Left renal pelvis (tissue), 4 donors: ENCODE data around the gene PLOD2. TPM values are rescaled to one million over a fixed set of nuclear protein-coding genes. Genes with fewer than 3 reads are reported as not detected.

Experiments used
- DNase-seq, 4 donors: peaks; one replicate each; pipeline ENCODE4 v3.0.0-alpha.2; 2013; ENCODE audit warnings: low read depth in 4 of 4, low spot score in 3 of 4
- polyA plus RNA-seq, 4 donors: library from polyadenylated mRNA; unstranded; fragments of 120-200 nt; gene quantifications; one replicate each; pipeline ENCODE4 v1.2.1, GENCODE V29; 2013; ENCODE audit not compliant: insufficient read length in 4 of 4

Gene PLOD2
- polyA plus RNA-seq, 4 donors, result 67.4 to 191 (median 163) TPM

- DNase-seq, result no peak
Measured at GRCh38 chr3:146166826-146167225, 5.8 kb upstream of the PLOD2 start.

- no peak for DNase-seq
Measured at GRCh38 chr3:146166415-146166821, 5.4 kb upstream of the PLOD2 start.

GRCh38 chr3:146165877-146166276 lies 4.9 kb upstream of the PLOD2 start:
- no peak for DNase-seq

- DNase-seq, result no peak
Measured at GRCh38 chr3:146164971-146165769, 4.2 kb upstream of the PLOD2 start.

GRCh38 chr3:146164506-146164905 lies 3.5 kb upstream of the PLOD2 start:
- DNase-seq, result no peak

GRCh38 chr3:146164071-146164470 lies 3.1 kb upstream of the PLOD2 start:
- no peak for DNase-seq

GRCh38 chr3:146163584-146163983 lies 2.6 kb upstream of the PLOD2 start:
- DNase-seq, result no peak

- no peak for DNase-seq
Measured at GRCh38 chr3:146162561-146162960, 1.6 kb upstream of the PLOD2 start.

GRCh38 chr3:146161663-146162002 lies 649 bp upstream of the PLOD2 start:
- peak in 3 of 4 donors; percentile 60 to 68 (median 61) for DNase-seq

- DNase-seq, result peak; percentile 62 to 72 (median 68)
Measured at GRCh38 chr3:146160321-146160963, 542 bp downstream of the PLOD2 start.

- DNase-seq, result no peak
Measured at GRCh38 chr3:146159616-146160320, 1.2 kb downstream of the PLOD2 start.

GRCh38 chr3:146159037-146159436 lies 1.9 kb downstream of the PLOD2 start:
- no peak for DNase-seq

- no peak for DNase-seq
Measured at GRCh38 chr3:146157325-146158060, 3.5 kb downstream of the PLOD2 start.

- DNase-seq, result no peak
Measured at GRCh38 chr3:146156666-146157314, 4.2 kb downstream of the PLOD2 start.

- no peak for DNase-seq
Measured at GRCh38 chr3:146156095-146156494, 4.9 kb downstream of the PLOD2 start.

- no peak for DNase-seq
Measured at GRCh38 chr3:146154995-146155394, 6.0 kb downstream of the PLOD2 start.

- no peak for DNase-seq
Measured at GRCh38 chr3:146154316-146154715, 6.7 kb downstream of the PLOD2 start.

- no peak for DNase-seq
Measured at GRCh38 chr3:146153429-146153828, 7.6 kb downstream of the PLOD2 start.

- no peak for DNase-seq
Measured at GRCh38 chr3:146152834-146153233, 8.2 kb downstream of the PLOD2 start.

GRCh38 chr3:146148468-146148931 lies 12.5 kb downstream of the PLOD2 start:
- DNase-seq, result no peak
